Glutamatergic neuron (in vitro differentiated cells): Measurements from ENCODE around the gene NEK6. TPM values are rescaled to one million over a fixed set of nuclear protein-coding genes. Genes with fewer than 3 reads are reported as not detected.

Experiments used
- DNase-seq: peaks from one replicate; pipeline ENCODE4 v3.0.0; 2022
- H3K27ac Mint-ChIP-seq: one replicate; pipeline ENCODE4 v1.8.0; 2020; ENCODE audit warnings: mild to moderate bottlenecking, mixed read lengths, inconsistent platforms; ENCODE audit not compliant: unreplicated experiment
- H3K27me3 Mint-ChIP-seq: one replicate; pipeline ENCODE4 v1.8.0; 2020; ENCODE audit warnings: mild to moderate bottlenecking, moderate library complexity, mixed read lengths, inconsistent platforms; ENCODE audit not compliant: unreplicated experiment
- H3K36me3 Mint-ChIP-seq: one replicate; pipeline ENCODE4 v1.8.0; 2020; ENCODE audit warnings: mild to moderate bottlenecking, mixed read lengths, inconsistent platforms; ENCODE audit not compliant: unreplicated experiment
- H3K4me1 Mint-ChIP-seq: one replicate; pipeline ENCODE4 v1.8.0; 2020; ENCODE audit warnings: mild to moderate bottlenecking, low read depth, mixed read lengths, inconsistent platforms; ENCODE audit not compliant: unreplicated experiment
- H3K4me3 Mint-ChIP-seq: one replicate; pipeline ENCODE4 v1.8.0; 2020; ENCODE audit warnings: mild to moderate bottlenecking, mixed read lengths, inconsistent platforms; ENCODE audit not compliant: unreplicated experiment
- H3K9me3 Mint-ChIP-seq: one replicate; pipeline ENCODE4 v1.8.0; 2020; ENCODE audit warnings: mild to moderate bottlenecking, moderate library complexity, mixed read lengths, inconsistent platforms; ENCODE audit not compliant: unreplicated experiment
- CTCF ChIP-seq: fragments of 200-600 bp; sonication (generic); IDR thresholded peaks from one replicate; pipeline ENCODE4 v1.5.0; 2021; ENCODE audit not compliant: partially characterized antibody, unreplicated experiment
- total RNA-seq: library from RNA; stranded (reverse); fragmentation: NEBNext Ultra II Directional; extraction: Animal tissue kit (Norgen Biotek cat#: 25700); gene quantifications from one replicate; pipeline ENCODE4 v1.2.1, GENCODE V29; 2021; ENCODE audit not compliant: unreplicated experiment

Gene NEK6
- total RNA-seq, 1 donor from 2014 or later = 5.4 TPM

GRCh38 chr9:124296094-124296493 is 38.3 kb downstream of the NEK6 start:
- Mint-ChIP-seq H3K4me3 (no peak overlapping the region), H3K27ac (no peak overlapping the region), H3K9me3 (no peaks in the 10 kb centered on the region), H3K27me3 (peaks cover 2% of the 10 kb centered on the region), H3K4me1 (peaks cover 3% of the 10 kb centered on the region), H3K36me3 (no peaks in the 10 kb centered on the region)
- DNase-seq = no peak
- no peak for TF ChIP-seq CTCF

GRCh38 chr9:124296796-124297550 is 39.2 kb downstream of the NEK6 start:
- H3K4me3 Mint-ChIP-seq = no peak overlapping the region
- H3K9me3 Mint-ChIP-seq = no peaks in the 10 kb centered on the region
- no peak for TF ChIP-seq CTCF
- peaks cover 2% of the 10 kb centered on the region for H3K27me3 Mint-ChIP-seq
- H3K4me1 Mint-ChIP-seq = peaks cover 3% of the 10 kb centered on the region
- no peak overlapping the region for H3K27ac Mint-ChIP-seq
- DNase-seq = no peak
- H3K36me3 Mint-ChIP-seq = no peaks in the 10 kb centered on the region

GRCh38 chr9:124297551-124297901 is 39.8 kb downstream of the NEK6 start:
- Mint-ChIP-seq H3K4me1 (peaks cover 3% of the 10 kb centered on the region), H3K27me3 (peaks cover 2% of the 10 kb centered on the region), H3K27ac (no peak overlapping the region), H3K36me3 (no peaks in the 10 kb centered on the region), H3K9me3 (no peaks in the 10 kb centered on the region), H3K4me3 (no peak overlapping the region)
- TF ChIP-seq CTCF = no peak
- no peak for DNase-seq

DNA sequence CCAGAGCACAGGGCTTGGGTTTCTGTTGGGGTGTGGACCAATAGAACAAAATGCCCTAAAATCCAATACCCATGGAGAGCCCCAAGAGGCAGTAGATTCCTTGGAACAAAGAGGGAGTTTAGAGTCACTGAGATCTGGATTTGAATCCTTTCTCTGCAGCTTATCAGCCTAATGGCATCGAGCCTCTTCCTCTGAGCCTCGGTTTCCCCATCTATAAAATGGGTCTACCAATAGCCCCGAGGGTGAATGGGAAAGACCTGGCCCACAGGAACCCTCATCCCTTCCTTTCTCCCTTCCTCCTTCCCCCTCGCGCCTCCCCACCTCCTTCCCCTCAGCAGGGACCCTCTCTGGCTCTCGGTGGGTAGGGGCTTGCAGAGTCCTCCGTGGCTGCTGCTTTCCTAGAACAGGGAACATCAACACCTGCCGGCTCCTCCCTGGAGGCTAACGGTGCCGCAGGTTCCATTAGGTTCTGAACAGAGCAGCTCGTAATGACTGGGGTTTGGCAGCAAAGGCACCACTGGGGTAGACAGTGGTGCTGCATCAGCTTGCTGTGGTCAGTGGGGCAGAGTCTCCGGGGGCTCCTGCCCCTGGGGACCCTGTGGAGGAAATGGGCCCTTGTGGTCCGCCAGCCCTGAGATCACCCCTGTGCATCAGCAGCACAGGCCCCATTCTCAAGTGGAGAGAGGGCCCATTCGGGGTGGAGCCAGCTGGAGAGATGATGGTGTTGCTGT is 40.3 kb downstream of the NEK6 start:
- no peak for DNase-seq
- peaks cover 3% of the 10 kb centered on the region for H3K27me3 Mint-ChIP-seq
- no peaks in the 10 kb centered on the region for H3K9me3 Mint-ChIP-seq
- H3K27ac Mint-ChIP-seq = no peak overlapping the region
- no peak overlapping the region for H3K4me3 Mint-ChIP-seq
- H3K36me3 Mint-ChIP-seq = no peaks in the 10 kb centered on the region
- H3K4me1 Mint-ChIP-seq = peaks cover 3% of the 10 kb centered on the region
- no peak for TF ChIP-seq CTCF

DNA sequence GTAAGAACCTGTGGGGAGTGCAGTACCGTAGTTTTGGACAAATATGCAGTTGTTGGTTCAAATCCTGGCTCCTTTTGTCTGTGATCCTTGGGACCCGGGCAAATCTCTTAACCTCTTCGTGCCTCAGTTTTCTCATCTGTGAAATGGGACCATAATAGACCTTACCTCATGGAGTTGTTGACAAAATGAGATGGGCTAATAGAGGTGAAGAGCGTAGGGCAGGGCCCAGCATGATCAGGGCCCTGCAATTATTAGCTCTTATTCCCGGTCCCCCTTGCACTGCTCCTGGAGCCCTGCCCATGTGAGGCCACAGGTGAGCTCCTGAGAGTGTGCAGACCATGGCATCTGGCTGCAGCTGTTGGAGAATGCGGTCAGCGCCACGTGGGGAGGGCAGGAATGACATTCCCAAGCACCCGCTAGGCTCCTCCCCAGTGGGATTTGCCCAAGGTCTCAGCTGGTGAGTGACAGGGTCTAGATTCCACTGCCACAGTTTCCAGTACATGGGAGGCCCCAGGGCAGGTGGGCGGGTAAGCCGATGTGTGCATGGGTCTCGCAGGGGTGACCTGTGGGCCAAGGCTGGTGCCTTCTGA is 41.0 kb downstream of the NEK6 start:
- Mint-ChIP-seq H3K9me3 (no peaks in the 10 kb centered on the region), H3K4me1 (peaks cover 3% of the 10 kb centered on the region), H3K27ac (no peak overlapping the region), H3K4me3 (no peak overlapping the region), H3K27me3 (peaks cover 8% of the 10 kb centered on the region), H3K36me3 (no peaks in the 10 kb centered on the region)
- TF ChIP-seq CTCF = no peak
- DNase-seq = no peak
